LHCN-M2 (cell line): Measurements from ENCODE around the gene FAM89A. TPM values are rescaled to one million over a fixed set of nuclear protein-coding genes. Genes with fewer than 3 reads are reported as not detected.
"Not testable (repeated sequence)": the region's sequence is repeated elsewhere in the genome, so short reads cannot be mapped to it uniquely, and the experiment has no call there.

Source experiments
- DNase-seq: peaks from one replicate; pipeline ENCODE4 v3.0.0-alpha.2; 2012; ENCODE audit warnings: low read depth
- total RNA-seq: library from RNA; depleted of rRNA; stranded (reverse); fragments of >200 nt; gene quantifications from 2 replicates; pipeline ENCODE4 v1.2.3, GENCODE V29; 2014

Gene FAM89A
- total RNA-seq, 1 experiment from 2014 or later: 2.9 TPM

- no peak for DNase-seq
Observed at GRCh38 chr1:231057410-231057809, 17.4 kb upstream of the FAM89A start.

DNA sequence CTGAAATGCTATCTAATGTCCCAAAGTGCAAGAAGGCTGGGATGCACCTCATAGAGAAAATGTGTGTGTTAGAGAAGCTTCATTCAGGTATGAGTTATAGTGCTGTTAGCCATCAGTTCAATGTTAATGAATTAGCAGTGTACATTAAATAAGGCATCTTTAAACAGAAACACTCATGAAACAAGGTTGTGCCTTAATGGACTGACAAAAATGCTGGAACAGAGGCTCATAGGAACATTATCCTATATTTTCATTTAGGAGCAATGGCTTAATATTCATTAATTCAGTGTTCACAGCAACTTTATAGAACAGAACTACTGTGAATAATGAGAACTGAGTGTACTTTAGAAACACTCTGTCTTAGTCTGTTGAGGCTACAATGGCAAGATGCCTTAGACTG lies 15.2 kb upstream of the FAM89A start:
- DNase-seq: no peak

DNA sequence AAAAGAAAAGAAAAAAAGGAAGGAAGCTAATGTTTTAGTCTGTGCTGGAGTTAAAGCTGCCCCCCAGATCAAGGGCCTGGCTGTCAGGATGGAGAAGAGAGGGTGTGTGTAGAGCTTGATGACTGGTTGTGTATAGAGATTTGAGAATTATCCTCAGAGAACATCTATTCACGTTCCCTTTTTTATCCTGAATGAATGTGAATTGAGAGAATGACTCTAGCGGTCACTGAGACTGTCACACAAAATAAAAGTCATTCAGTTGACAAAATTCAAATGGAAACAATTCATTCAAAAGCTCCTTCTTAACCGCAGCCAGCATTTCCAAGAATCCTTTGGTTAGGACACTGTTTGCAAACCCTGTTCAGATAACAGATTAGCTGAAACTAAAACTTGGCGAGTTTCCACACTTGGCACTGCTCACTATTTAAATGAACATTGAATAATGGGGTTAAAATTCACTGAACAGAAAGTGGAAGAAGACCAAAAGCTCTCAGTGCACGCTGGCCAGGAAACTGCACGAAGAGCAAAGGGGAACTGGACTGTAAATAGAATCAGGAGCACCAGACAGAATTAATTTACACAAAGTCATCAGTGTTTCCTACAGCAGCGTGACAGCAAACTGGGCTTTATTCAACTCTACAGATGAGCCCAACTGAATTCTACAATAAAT lies 13.6 kb upstream of the FAM89A start:
- DNase-seq: no peak

- no peak for DNase-seq
Observed at GRCh38 chr1:231052777-231053176, 12.7 kb upstream of the FAM89A start.

DNA sequence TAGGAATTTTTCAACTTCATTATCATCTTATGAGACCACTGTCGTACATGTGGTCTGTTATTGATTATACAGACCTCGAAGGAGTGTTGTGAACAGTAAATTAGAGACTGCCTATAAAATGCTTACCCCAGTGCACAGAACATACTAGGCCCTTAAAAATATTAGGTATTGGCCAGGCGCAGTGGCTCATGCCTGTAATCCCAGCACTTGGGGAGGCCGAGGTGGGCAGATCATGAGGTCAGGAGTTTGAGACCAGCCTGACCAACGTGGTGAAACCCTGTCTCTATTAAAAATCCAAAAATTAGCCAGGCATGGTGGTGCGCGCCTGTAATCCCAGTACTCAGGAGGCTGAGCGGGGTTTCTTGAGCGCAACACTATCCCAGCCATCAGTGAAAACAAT lies 10.9 kb upstream of the FAM89A start:
- DNase-seq: not testable (repeated sequence)

GRCh38 chr1:231050395-231050794 lies 10.3 kb upstream of the FAM89A start:
- DNase-seq: no peak

- DNase-seq: no peak
Observed at GRCh38 chr1:231049121-231049979, 9.3 kb upstream of the FAM89A start.

DNA sequence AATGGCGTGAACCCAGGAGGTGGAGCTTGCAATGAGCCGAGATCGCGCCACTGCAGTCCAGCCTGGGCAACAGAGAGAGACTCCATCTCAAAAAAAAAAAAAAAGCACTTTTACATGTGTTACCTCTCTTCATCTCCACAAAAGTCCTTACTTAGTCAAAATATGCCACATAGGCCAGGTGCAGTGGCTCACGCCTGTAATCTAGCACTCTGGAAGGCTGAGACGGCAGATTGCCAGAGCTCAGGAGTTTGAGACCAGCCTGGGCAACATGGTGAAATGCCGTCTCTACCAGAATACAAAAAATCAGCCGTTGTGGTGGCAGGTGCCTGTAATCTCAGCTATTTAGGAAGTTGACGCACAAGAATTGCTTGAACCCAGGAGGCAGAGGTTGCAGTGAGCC lies 8.4 kb upstream of the FAM89A start:
- not testable (repeated sequence) for DNase-seq

DNA sequence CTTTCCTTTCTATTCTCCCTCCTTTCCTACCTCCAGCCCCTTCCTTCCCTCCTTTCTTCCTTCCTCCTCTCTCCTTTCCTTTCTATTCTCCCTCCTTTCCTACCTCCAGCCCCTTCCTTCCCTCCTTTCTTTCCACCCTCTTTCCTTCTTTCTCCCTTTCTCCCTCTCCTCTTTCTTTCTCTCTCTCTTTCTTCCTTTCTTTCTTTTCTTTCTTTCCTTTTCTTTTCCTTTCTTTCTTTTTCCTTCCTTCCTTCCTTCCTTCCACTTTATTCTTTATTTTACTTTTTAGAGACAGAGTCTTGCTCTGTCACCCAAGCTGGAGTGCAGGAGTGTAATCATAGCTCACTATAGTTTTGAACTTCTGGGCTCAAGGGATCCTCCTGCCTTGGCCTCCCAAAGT lies 7.5 kb upstream of the FAM89A start:
- DNase-seq: not testable (repeated sequence)

DNA sequence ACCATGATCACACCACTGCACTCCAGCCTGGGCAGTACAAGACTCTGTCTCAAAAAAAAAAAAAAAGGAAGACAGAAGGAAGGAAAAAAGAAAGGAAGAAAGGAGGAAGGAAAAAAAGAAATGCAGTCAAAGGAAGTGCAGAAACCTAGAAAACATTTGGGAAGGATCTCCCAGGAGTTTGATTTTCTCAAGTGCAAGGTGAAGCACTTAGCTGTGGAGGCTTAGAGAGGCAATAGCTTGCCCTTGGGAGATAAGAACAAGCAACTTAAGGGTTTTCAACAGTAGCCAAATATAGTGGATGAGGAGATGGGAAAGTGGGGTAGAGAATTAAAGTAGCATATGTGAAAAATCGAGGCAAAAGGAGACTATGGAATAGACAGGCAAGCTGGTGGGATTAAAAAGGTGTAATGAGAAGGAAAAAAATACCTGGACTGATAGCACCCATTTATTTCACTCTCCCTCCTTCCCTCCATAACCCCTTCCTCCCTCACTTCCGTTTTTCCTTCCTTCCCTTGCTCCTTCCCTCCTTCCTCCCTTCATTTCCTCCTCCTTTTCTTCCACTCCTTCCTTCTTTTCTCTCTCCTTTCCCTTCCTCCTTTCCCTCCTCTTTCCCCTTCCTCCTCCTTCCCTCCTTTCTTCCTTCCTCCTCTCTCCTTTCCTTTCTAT lies 6.8 kb upstream of the FAM89A start:
- no peak for DNase-seq

GRCh38 chr1:231045921-231046729 lies 6.1 kb upstream of the FAM89A start:
- DNase-seq: not testable (repeated sequence)

GRCh38 chr1:231045286-231045685 lies 5.2 kb upstream of the FAM89A start:
- DNase-seq: no peak

DNA sequence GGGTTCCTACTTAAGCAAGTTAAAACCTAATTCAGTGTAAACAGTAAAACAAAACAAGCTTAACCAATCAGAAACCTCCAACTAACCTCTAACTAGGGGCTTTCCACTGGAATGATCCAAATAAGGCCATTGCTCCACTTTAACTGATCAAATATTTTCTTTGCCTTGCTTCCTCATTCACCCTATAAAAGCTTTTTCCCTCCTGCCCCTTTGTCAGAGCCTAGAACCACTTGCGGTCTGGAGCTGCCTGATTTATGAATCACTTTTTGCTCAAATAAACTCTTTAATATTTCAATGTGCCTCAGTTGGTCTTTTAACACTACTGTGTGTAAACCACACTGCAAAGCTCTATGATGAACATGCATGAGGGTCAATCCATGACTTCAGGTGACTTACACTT lies 4.5 kb upstream of the FAM89A start:
- no peak for DNase-seq

DNA sequence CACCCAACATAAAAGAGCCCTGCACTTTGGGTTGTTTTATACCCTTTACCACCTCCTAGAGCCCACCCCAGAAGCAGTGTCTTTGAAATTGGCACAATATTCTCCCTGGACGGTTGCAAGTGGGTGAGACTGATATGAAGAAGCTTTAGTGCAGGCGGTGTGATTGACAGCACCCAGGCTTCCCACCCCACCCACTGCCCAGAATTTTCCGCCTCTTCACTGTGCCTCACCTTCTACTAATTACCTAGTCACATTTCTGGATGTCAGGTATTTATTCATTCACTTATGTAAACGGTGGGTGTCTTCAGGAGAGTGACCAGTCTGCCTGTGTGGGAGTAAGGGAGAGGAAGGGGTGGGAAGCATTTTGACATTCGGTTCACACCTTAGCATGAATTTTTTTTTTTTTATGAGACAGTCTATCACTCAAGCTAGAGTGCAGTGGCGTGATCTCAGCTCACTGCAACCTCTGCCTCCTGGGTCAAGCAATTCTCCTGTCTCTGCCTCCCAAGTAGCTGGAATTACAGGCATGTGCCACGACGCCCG lies 1.7 kb upstream of the FAM89A start:
- DNase-seq: no peak

DNA sequence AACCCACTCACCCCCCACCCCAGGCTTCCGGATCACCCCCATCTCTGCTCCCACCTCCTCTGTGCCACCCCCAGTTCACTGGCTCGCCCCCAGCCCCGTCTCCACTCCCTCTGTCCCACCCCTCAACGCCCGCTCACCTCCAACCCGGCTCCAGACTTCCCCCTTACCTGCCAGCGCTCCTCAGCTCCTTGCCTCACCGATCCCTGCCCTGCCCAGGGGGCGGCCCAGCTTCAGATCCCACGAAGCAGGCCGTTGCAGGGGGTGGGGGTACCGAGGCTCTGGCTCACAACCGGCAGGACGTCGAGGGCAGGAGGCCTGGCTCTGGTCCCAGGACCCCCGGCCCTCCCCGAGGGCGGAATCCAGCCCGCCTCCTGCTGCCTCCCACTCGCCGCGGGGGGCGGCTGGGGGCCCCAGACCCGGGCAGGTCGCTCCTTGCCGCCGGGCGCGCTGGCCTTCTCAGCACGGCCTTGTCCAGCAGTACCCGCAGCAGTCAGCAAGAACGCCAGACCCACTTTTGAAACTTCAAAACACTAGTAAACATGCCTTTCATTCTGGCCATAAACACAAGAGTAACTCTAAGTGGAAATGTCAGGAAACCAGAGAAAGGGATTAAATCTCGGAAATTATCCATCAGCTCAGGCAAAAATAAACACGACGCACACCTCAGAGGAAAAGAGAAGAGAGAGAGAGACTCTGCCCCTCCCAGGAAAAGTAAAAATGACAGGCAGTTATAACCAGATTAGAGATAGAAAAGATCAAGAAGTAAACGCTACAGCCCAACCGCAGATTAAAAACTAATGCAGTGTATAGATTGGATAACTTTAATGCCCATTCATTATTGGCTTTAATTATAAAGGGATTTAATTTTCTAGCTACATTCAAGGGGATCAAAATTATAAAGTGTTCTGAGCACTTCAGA lies 1.0 kb upstream of the FAM89A start:
- DNase-seq: no peak

- no peak for DNase-seq
Observed at GRCh38 chr1:231039161-231040018, 664 bp downstream of the FAM89A start.

GRCh38 chr1:231037585-231038517 lies 2.2 kb downstream of the FAM89A start:
- DNase-seq: no peak

DNA sequence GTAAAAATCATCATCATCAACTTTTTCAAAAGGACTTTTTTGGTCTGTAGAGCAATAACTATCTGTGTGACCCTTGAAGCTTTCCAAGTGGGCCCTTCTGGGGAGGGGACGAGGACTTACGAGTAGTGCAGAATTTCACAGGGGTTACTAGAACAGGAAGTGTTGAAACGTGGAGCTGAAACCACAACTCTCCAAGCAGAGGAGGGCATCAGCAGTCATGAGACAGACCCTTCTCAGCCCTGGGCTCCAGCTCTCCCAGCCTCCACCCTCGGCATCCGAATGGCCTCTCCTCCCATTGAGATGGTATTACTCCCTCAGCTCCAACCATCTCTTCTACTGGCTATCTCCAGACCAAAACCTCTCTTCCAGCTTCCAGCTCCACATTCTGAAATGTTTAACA lies 3.6 kb downstream of the FAM89A start:
- DNase-seq: no peak
